GM12878 (cell line): ENCODE results near the gene LRCH4. TPM values are rescaled to one million over a fixed set of nuclear protein-coding genes. Genes with fewer than 3 reads are reported as not detected.
"Not testable (repeated sequence)": the region's sequence is repeated elsewhere in the genome, so short reads cannot be mapped to it uniquely, and the experiment has no call there.

ENCODE experiments used
- ATAC-seq: fragments of 200-7000 bp; cut with Tn5 transposase; 3 replicates; pipeline ENCODE4 v1.9.1; 2020; ENCODE audit warnings: mild to moderate bottlenecking, moderate library complexity
- BruUV-seq: library from RNA; stranded (reverse); fragments of 400-500 nt; replicated peaks from 2 replicates; lab custom pipeline; 2021; lab: Mats Ljungman, UMichigan
- CTCF ChIA-PET: fragments of 300-600 bp; sonication (Branson Sonifier 250); formaldehyde crosslinking; extraction: SDS; loops from one replicate; lab custom pipeline; 2021; ENCODE audit warnings: inconsistent platforms; lab: Yijun Ruan, JAX
- POLR2A ChIA-PET: fragments of 350-600 bp; formaldehyde crosslinking; extraction: SDS; loops from one replicate; lab custom pipeline; 2021; ENCODE audit warnings: inconsistent platforms; lab: Charles Lee
- RAD21 ChIA-PET: fragments of 300-600 bp; sonication (Branson Sonifier 250); formaldehyde crosslinking; loops from one replicate; lab custom pipeline; 2023; ENCODE audit warnings: antibody characterized with exemption; ENCODE audit not compliant: unreplicated experiment; lab: Charles Lee
- SMC1A ChIA-PET: fragments of 300-600 bp; sonication (Branson Sonifier 250); formaldehyde crosslinking; loops from one replicate; lab custom pipeline; 2023; ENCODE audit not compliant: unreplicated experiment, uncharacterized antibody; lab: Charles Lee
- DNase-seq: peaks from one replicate; pipeline ENCODE4 v3.0.0-alpha.2; 2011; ENCODE audit warnings: low read depth, low spot score
- FAIRE-seq: peaks from 3 replicates; lab custom pipeline; 2011; peaks lifted over from hg19 to GRCh38; lab: Jason Lieb, UNC
- H2AFZ ChIP-seq: 2 replicates; pipeline ENCODE4 v1.6.0; 2011; ENCODE audit warnings: low read depth, low read length, control low read depth; ENCODE audit not compliant: control insufficient read depth
- H3K27ac ChIP-seq: 2 replicates; pipeline ENCODE4 v1.5.1; 2011; ENCODE audit warnings: control low read depth; ENCODE audit not compliant: control insufficient read depth, insufficient read depth
- H3K27me3 ChIP-seq, 2 experiments: replicated peaks in 1 of 2; 2 replicates each; pipeline versions ENCODE4 v1.6.0 to v1.6.1; 2011; ENCODE audit warnings: low read length in 1 of 2; ENCODE audit not compliant: control insufficient read depth in 2 of 2, insufficient read depth in 2 of 2
- H3K36me3 ChIP-seq, 2 experiments: 2 replicates each; pipeline ENCODE4 v1.5.1; 2011; ENCODE audit warnings: low read length in 1 of 2; ENCODE audit not compliant: control insufficient read depth in 2 of 2, insufficient read depth in 2 of 2
- H3K4me1 ChIP-seq: 2 replicates; pipeline ENCODE4 v1.6.1; 2011; ENCODE audit warnings: mild to moderate bottlenecking, low read length, moderate library complexity, mixed read lengths; ENCODE audit not compliant: control insufficient read depth, insufficient read depth
- H3K4me2 ChIP-seq: 2 replicates; pipeline ENCODE4 v1.6.0; 2011; ENCODE audit warnings: control low read depth; ENCODE audit not compliant: control insufficient read depth, insufficient read depth
- H3K4me3 ChIP-seq: fragments of 200-600 bp; sonication (generic); 2 replicates; pipeline ENCODE4 v1.5.1; 2016
- H3K79me2 ChIP-seq: 2 replicates; pipeline ENCODE4 v1.6.0; 2011; ENCODE audit warnings: low read length; ENCODE audit not compliant: control insufficient read depth, insufficient read depth
- H3K9ac ChIP-seq: 2 replicates; pipeline ENCODE4 v1.8.0; 2011; ENCODE audit warnings: low read length, control low read depth, mixed read lengths; ENCODE audit not compliant: control insufficient read depth, insufficient read depth
- H3K9me3 ChIP-seq: replicated peaks from 3 replicates; pipeline ENCODE4 v1.5.1; 2011; ENCODE audit warnings: mild to moderate bottlenecking, low read length; ENCODE audit not compliant: control insufficient read depth, insufficient read depth
- H4K20me1 ChIP-seq: 2 replicates; pipeline ENCODE4 v1.6.0; 2011; ENCODE audit not compliant: control insufficient read depth, insufficient read depth
- CREM ChIP-seq: IDR thresholded peaks from 2 replicates; pipeline ENCODE4 v1.6.1; 2014; ENCODE audit warnings: antibody characterized with exemption, low read depth
- CTCF ChIP-seq, 3 experiments: IDR thresholded peaks in 2 of 3; conservative IDR thresholded peaks in 1 of 3; 2 replicates each; pipeline ENCODE4 v1.5.1; 2011; ENCODE audit warnings: low read depth in 3 of 3, low read length in 3 of 3, mild to moderate bottlenecking in 3 of 3, control low read depth in 2 of 3, moderate library complexity in 2 of 3, inconsistent platforms in 1 of 3, mixed read lengths in 1 of 3; ENCODE audit not compliant: control insufficient read depth in 2 of 3, insufficient read depth in 1 of 3; ENCODE audit errors: extremely low read depth in 1 of 3
- GATAD2B ChIP-seq: fragments of 450-650 bp; conservative IDR thresholded peaks from 2 replicates; pipeline ENCODE4 v1.6.1; 2017; ENCODE audit warnings: low read depth, mild to moderate bottlenecking, moderate library complexity
- RAD21 ChIP-seq: IDR thresholded peaks from 2 replicates; pipeline ENCODE4 v1.6.1; 2011; ENCODE audit warnings: mild to moderate bottlenecking, low read depth, low read length, moderate library complexity; ENCODE audit not compliant: insufficient read depth
- REST ChIP-seq: IDR thresholded peaks from 2 replicates; pipeline ENCODE4 v1.6.1; 2012; ENCODE audit warnings: mild to moderate bottlenecking, low read depth, low read length
- SREBF2 ChIP-seq: IDR thresholded peaks from 2 replicates; pipeline ENCODE4 v1.6.1; 2012; ENCODE audit warnings: mild to moderate bottlenecking, low read length
- TCF12 ChIP-seq: IDR thresholded peaks from 2 replicates; pipeline ENCODE4 v1.6.1; 2011; ENCODE audit warnings: low read depth, mild to moderate bottlenecking, low read length
- YY1 ChIP-seq: IDR thresholded peaks from 2 replicates; pipeline ENCODE4 v1.6.1; 2011; ENCODE audit warnings: low read depth, mild to moderate bottlenecking, low read length
- whole genome bisulfite sequencing: methylation state at CpG from one replicate; pipeline ENCODE4 v1.1.6; 2016; ENCODE audit warnings: low lambda C conversion rate; ENCODE audit not compliant: insufficient replicate concordance, insufficient coverage; ENCODE audit errors: missing lambda C conversion rate; 5-methylcytosine and 5-hydroxymethylcytosine counted together
- in situ Hi-C: fragments of 300-500 bp; cut with MboI; formaldehyde crosslinking; loops from 9 replicates; pipeline ENCODE4 v1.14.3; 2018; ENCODE audit warnings: mixed read lengths
- intact Hi-C: fragments of 100-400 bp; cut with micrococcal nuclease; formaldehyde crosslinking; loops from one replicate; pipeline ENCODE4 v1.14.2; 2022; ENCODE audit not compliant: unreplicated experiment
- polyA plus RNA-seq, 11 experiments: library from polyadenylated mRNA; depleted of rRNA in 4 of 11; unstranded in 6 of 11; stranded (reverse) in 5 of 11; fragments of >200 nt; fragmentation: Nextera tagmentation in 4 of 11; fragmentation: Illumina TruSeq in 1 of 11; extraction: Ambion mirVana in 4 of 11; extraction: Trizol in 1 of 11; gene quantifications; 1 replicate in 1 of 11; 2 replicates in 10 of 11; pipeline versions ENCODE4 v1.2.1 to v1.2.3, GENCODE V29; 2011 to 2016; ENCODE audit warnings: inconsistent platforms in 2 of 11, missing spikeins in 2 of 11, low read depth in 1 of 11
- total RNA-seq, 4 experiments: library from RNA; depleted of rRNA in 3 of 4; stranded (reverse); fragments of >200 nt in 3 of 4; fragmentation: Illumina TruSeq in 1 of 4; extraction: Trizol in 1 of 4; gene quantifications; 2 replicates each; pipeline versions ENCODE4 v1.2.1 to v1.2.3, GENCODE V29; 2013 to 2021

LRCH4 gene
- total and polyA plus RNA-seq, 10 of the 15 experiments (the other 5 are each of a cell fraction or from before 2014, with no cell fraction given), result 0.58 to 96.7 (median 28.4) TPM

GRCh38 chr7:100564405-100564804, 21.5 kb downstream of the LRCH4 start:
- ChIA-PET POLR2A (interaction anchor here (0.6 to 1.1 kb wide), 3 partner anchors 22 to 49 kb away, joined by 3 to 6 read pairs (median 6); no protein-coding TSS in a partner anchor), SMC1A (interaction anchor here (0.5 to 2.2 kb wide), 8 partner anchors 9 to 168 kb away, joined by 3 to 13 read pairs (median 3); partner anchors contain the start of genes FBXO24 and LRCH4), RAD21 (interaction anchor here (1.1 to 3.7 kb wide), 4 partner anchors 20 to 127 kb away, joined by 4 to 22 read pairs (median 14); partner anchors contain the start of genes FBXO24, LRCH4 and MOSPD3), CTCF (interaction anchor here (0.5 to 12.6 kb wide), 27 partner anchors 9 to 340 kb away, joined by 3 to 190 read pairs (median 4); partner anchors contain the start of genes FBXO24, LRCH4, MOSPD3 and PCOLCE)
- in situ Hi-C loops, H3K4me2 ChIP-seq, FAIRE-seq, H3K4me3 ChIP-seq, H3K9ac ChIP-seq, DNase-seq, ATAC-seq, H3K27ac ChIP-seq, H3K79me2 ChIP-seq, H3K9me3 ChIP-seq, H2AFZ ChIP-seq, BruUV-seq, H4K20me1 ChIP-seq, H3K27me3 ChIP-seq: not testable (repeated sequence)
- Histone ChIP-seq H3K36me3 (peaks cover 18 to 22% of the 10 kb centered on the region in 2 experiments; a peak in 3 of 4 replicates), H3K4me1 (peaks cover 11% of the 10 kb centered on the region)
- intact Hi-C loops, result loop anchor here (1.0 to 5.0 kb wide), 3 partner anchors 128 to 288 kb away; partner anchors contain the start of genes GIGYF1 and SLC12A9
- 75% methylated on average over 6 of the region's 6 CpGs for WGBS

GRCh38 chr7:100563809-100564400, 22.0 kb downstream of the LRCH4 start:
- H3K9ac ChIP-seq, result no peak overlapping the region
- in situ Hi-C loops, result no loop called here
- H3K4me2 ChIP-seq, result no peak overlapping the region
- peaks cover 8% of the 10 kb centered on the region for H3K4me1 ChIP-seq
- BruUV-seq, result no TSS peak
- SMC1A ChIA-PET, result interaction anchor here (0.5 to 2.2 kb wide), 7 partner anchors 9 to 169 kb away, joined by 3 to 13 read pairs (median 3); partner anchors contain the start of genes FBXO24 and LRCH4
- no peaks in the 10 kb centered on the region for H4K20me1 ChIP-seq
- H3K79me2 ChIP-seq, result no peaks in the 10 kb centered on the region
- RAD21 ChIA-PET, result interaction anchor here (1.1 to 3.7 kb wide), 4 partner anchors 21 to 128 kb away, joined by 4 to 22 read pairs (median 14); partner anchors contain the start of genes FBXO24, LRCH4 and MOSPD3
- no peaks in the 10 kb centered on the region for H3K9me3 ChIP-seq
- no peaks in the 10 kb centered on the region for H3K27me3 ChIP-seq
- FAIRE-seq, result peak; percentile 80
- CTCF ChIA-PET, result interaction anchor here (0.5 to 12.6 kb wide), 28 partner anchors 9 to 340 kb away, joined by 3 to 190 read pairs (median 4); partner anchors contain the start of genes FBXO24, LRCH4, MOSPD3 and PCOLCE
- peaks cover 18 to 27% of the 10 kb centered on the region in 2 experiments; a peak in 3 of 4 replicates for H3K36me3 ChIP-seq
- 21% methylated on average over 12 of the region's 12 CpGs for WGBS
- H2AFZ ChIP-seq, result no peak overlapping the region
- intact Hi-C loops, result loop anchor here (1.0 to 5.0 kb wide), 3 partner anchors 128 to 288 kb away; partner anchors contain the start of genes GIGYF1 and SLC12A9
- no peak for DNase-seq
- H3K27ac ChIP-seq, result no peak overlapping the region
- peak; percentile 84 for ATAC-seq
- POLR2A ChIA-PET, result interaction anchor here (0.6 to 1.1 kb wide), 3 partner anchors 20 to 29 kb away, joined by 5 to 6 read pairs (median 6); no protein-coding TSS in a partner anchor
- no peak overlapping the region for H3K4me3 ChIP-seq
- TF ChIP-seq SREBF2 (no peak), CTCF (IDR thresholded peaks at IDR 0.05 in 2 of 3, conservative IDR thresholded peaks at IDR 0.05 in 1 of 3; ENCODE audit: control insufficient read depth in 2 of 3, extremely low read depth in 1 of 3, insufficient read depth in 1 of 3, low read depth in 3 of 3, low read length in 3 of 3) (peak; percentile 94 to 98 (median 97)), REST (no peak), YY1 (peak; percentile 52; the same call in 1 of the 2 replicates), CREM (no peak), TCF12 (no peak), RAD21 (peak; percentile 71), GATAD2B (no peak)
